Measurements from ENCODE around the gene AK5.

AK5 gene

DNA sequence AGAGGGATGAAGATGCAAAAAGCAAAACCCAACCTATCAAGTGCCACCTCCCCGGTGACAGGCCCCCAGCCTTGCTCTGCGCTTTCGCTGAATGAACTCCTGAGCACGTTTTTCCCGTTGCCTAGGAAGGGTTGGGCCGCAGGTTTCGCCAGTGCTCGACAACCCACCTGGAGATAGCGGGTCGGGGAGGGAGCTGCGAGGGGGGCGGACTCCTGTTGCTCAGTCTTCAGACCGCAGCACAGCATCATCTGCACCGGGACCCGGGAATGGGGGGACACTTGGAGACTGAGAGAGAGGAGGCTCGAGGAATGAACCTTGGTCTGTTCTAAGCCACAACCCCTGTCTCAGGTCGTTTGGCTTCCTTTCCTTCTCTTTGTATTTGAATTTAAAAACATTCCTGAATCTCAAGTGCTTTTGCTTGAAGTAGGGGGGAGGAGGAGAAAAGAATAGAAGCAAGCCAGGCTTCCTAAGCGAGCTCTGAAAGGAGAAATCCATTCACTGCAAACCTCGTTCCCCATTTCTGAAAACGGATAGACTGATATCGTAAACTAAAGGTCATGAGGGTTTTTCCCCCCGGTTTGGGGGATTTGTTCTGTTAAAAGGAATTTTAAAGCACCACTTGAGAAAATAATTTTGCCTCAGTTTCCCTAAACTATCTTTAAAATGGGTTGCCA lies 1.2 kb downstream of the AK5 start:
- no peak for DNase-seq (ENCODE audit: low read depth)
- TF ChIP-seq, protein P1, sequence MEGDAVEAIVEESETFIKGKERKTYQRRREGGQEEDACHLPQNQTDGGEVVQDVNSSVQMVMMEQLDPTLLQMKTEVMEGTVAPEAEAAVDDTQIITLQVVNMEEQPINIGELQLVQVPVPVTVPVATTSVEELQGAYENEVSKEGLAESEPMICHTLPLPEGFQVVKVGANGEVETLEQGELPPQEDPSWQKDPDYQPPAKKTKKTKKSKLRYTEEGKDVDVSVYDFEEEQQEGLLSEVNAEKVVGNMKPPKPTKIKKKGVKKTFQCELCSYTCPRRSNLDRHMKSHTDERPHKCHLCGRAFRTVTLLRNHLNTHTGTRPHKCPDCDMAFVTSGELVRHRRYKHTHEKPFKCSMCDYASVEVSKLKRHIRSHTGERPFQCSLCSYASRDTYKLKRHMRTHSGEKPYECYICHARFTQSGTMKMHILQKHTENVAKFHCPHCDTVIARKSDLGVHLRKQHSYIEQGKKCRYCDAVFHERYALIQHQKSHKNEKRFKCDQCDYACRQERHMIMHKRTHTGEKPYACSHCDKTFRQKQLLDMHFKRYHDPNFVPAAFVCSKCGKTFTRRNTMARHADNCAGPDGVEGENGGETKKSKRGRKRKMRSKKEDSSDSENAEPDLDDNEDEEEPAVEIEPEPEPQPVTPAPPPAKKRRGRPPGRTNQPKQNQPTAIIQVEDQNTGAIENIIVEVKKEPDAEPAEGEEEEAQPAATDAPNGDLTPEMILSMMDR (IDR thresholded peaks at IDR 0.05; ENCODE audit: insufficient read depth, low read depth, low read length, missing control alignments) = no peak

DNA sequence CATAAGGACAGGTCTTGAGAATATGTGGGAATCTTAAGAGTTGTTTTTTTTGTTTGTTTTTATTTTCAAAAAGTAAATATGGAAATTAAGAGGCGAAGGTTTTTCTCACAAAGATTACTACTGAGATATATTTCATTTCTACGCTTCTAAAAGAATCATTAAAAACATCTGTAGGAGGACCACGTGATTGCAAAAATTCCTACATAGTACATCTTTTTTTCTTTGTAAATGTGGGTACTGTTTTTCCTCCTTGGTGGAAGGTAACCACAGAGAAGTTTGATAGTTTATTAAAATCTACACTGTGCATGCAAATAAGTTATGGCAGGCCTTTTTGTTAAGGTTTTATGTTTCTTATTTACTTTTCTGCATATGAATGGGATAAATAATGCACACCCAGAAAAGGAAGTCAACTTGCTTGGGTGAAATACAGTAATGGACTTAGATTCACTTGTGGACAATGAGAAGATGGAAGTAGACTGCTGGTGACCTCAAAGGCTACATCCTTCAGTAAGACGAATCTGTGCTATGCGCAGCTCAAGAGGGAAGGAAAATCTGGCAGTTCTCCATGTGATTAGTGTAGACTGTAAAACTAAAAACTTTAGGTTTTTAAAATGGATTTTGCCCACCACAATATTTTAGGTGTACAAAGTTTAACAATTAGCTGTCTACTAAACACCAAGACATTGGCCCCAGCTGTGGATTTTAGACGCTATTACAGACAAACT lies 2.0 kb downstream of the AK5 start:
- DNase-seq (ENCODE audit: low read depth) = no peak
- H3K4me3 ChIP-seq (ENCODE audit: low read depth, low read length) = no peak overlapping the region
- TF ChIP-seq, protein P1 (IDR thresholded peaks at IDR 0.05; ENCODE audit: insufficient read depth, low read depth, low read length, missing control alignments) = no peak

More for the DNA sequence above, 1.2 kb downstream of the AK5 start:
- no peak overlapping the region for H3K4me3 ChIP-seq (ENCODE audit: low read depth, low read length)

DNA sequence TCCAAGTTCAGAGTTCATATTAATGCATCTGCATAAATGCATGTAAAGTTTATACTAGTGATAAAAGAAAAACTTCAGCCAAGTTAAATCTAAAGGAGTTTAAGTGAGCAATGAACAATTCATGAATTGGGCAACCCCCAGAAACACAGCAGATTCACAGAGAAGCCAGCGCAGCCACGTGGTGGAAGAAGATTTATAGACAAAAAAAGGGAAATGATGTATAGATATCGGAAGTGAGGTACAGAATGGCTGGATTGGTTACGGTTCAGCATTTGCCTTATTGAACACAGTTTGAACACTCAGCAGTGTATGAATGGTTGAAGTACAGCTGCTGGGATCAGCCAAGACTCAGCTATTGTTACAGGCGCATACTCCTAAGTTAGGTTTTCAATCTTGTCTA lies 5.7 kb downstream of the AK5 start:
- TF ChIP-seq, protein P1 (IDR thresholded peaks at IDR 0.05; ENCODE audit: insufficient read depth, low read depth, low read length, missing control alignments) = no peak
- DNase-seq (ENCODE audit: low read depth) = no peak
- no peak overlapping the region for H3K4me3 ChIP-seq (ENCODE audit: low read depth, low read length)

DNA sequence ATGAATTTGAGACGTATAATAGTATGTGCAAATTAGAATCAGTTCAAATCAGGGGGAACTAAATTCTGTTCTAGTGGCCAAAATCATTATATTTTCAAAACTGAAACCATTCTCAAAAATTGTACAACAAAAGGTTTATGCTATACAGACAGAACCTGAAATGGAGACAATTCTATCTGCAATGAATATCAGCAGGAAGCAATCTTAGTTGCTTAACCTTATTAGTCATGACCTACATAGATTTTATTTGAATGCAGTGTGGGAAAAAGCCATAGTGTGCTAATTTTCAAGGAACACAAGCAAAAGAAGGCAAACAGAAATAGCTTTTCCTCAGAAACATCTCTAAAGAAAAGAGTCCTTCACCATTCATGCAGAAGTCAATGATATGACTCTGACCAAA lies 6.5 kb downstream of the AK5 start:
- TF ChIP-seq, protein P1 (IDR thresholded peaks at IDR 0.05; ENCODE audit: insufficient read depth, low read depth, low read length, missing control alignments) = no peak
- no peak for DNase-seq (ENCODE audit: low read depth)
- no peak overlapping the region for H3K4me3 ChIP-seq (ENCODE audit: low read depth, low read length)

DNA sequence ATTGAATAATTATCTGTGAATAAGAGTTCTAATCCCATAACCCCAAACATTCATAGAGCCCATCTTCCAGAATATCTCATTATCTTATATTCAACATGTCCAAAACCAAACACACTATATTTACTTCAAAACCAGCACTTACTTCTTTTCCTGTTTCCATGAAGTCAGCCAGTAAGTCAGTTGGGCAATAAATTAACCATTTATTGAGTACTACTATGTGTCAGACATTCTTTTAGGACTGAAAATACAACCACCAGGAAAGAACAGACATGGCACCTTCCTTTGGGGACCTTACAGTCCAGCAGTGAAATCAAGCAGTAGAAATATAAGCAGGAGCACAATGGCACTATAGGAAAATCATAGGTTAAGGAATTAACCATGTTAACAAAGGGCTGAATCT lies 8.8 kb downstream of the AK5 start:
- no peak for DNase-seq (ENCODE audit: low read depth)
- TF ChIP-seq, protein P1 (IDR thresholded peaks at IDR 0.05; ENCODE audit: insufficient read depth, low read depth, low read length, missing control alignments) = no peak
- H3K4me3 ChIP-seq (ENCODE audit: low read depth, low read length) = no peak overlapping the region

DNA sequence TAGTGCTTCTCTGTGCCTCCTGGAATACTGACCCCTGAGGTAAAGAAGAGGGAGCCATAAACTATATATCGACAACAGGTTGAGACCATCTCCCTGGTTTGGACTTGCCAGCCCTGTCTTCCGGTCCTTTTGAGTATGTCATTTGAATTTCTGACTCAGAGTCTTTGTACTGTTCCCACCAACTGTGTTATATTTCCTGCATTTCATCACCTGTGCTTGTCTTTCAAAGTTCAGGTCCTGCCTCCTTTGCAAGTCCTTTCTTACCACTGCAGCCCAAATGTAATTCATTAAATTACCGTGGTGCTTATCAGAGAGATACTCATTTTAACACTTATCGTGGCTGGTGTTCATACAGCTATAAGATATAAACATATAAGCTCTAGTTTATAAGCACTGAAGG lies 10.7 kb downstream of the AK5 start:
- H3K4me3 ChIP-seq (ENCODE audit: low read depth, low read length) = no peak overlapping the region
- TF ChIP-seq, protein P1 (IDR thresholded peaks at IDR 0.05; ENCODE audit: insufficient read depth, low read depth, low read length, missing control alignments) = no peak
- no peak for DNase-seq (ENCODE audit: low read depth)

Measured in GM12865 (cell line).